ENCODE measurements around the gene STK32B. TPM values are rescaled to one million over a fixed set of nuclear protein-coding genes. Genes with fewer than 3 reads are reported as not detected.

STK32B gene
- total RNA-seq, 1 experiment from 2014 or later = 11.6 TPM

DNA sequence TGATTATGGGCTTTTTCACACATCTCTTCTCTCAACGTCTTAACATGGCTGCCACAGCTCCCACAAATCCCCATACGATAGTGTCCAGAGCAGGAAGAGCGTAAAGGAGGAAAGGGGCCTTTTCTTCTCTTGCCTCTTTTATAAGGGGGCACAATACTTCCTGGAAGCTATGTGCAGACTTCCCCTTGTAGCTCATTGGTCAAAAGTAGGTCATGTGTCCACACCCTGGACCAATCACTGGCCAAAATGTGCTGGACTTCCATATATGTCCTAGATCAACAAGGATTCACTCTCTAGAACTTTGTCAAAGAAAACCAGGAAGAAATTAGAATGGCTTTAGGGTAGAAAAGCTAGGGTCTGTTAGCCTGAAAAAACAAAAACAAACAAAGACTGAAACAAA lies 26.7 kb downstream of the STK32B start:
- CTCF ChIA-PET = no interaction called here
- Histone ChIP-seq H3K4me3 (ENCODE audit: low read depth in 2 of 2, low read length in 2 of 2) (no peak overlapping the region), H3K36me3 (ENCODE audit: control insufficient read depth, insufficient read depth, low read length) (no peaks in the 10 kb centered on the region), H3K9me3 (ENCODE audit: control insufficient read depth, insufficient read depth, low read depth, low read length) (peaks cover 2% of the 10 kb centered on the region; the same call in 1 of the 2 replicates), H3K27me3 (ENCODE audit: control insufficient read depth, insufficient read depth, low read length) (no peaks in the 10 kb centered on the region), H3K4me1 (ENCODE audit: control insufficient read depth, insufficient read depth, low read length) (no peaks in the 10 kb centered on the region), H3K27ac (ENCODE audit: low read length) (no peak overlapping the region)
- DNase-seq (ENCODE audit: low read depth, low spot score) (no peak), ATAC-seq (no peak)
- no TSS peak for BruUV-seq (replicated peaks)
- TF ChIP-seq TCF7L2 (IDR thresholded peaks at IDR 0.05; ENCODE audit: low read depth, low read length) (no peak), POLR2AphosphoS5 (IDR thresholded peaks at IDR 0.05; ENCODE audit: low read depth, low read length) (no peak), SIN3A (IDR thresholded peaks at IDR 0.05; ENCODE audit: borderline replicate concordance, insufficient read depth, low read depth, low read length) (no peak)
- TF ChIP-seq, protein P1, sequence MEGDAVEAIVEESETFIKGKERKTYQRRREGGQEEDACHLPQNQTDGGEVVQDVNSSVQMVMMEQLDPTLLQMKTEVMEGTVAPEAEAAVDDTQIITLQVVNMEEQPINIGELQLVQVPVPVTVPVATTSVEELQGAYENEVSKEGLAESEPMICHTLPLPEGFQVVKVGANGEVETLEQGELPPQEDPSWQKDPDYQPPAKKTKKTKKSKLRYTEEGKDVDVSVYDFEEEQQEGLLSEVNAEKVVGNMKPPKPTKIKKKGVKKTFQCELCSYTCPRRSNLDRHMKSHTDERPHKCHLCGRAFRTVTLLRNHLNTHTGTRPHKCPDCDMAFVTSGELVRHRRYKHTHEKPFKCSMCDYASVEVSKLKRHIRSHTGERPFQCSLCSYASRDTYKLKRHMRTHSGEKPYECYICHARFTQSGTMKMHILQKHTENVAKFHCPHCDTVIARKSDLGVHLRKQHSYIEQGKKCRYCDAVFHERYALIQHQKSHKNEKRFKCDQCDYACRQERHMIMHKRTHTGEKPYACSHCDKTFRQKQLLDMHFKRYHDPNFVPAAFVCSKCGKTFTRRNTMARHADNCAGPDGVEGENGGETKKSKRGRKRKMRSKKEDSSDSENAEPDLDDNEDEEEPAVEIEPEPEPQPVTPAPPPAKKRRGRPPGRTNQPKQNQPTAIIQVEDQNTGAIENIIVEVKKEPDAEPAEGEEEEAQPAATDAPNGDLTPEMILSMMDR (IDR thresholded peaks at IDR 0.05) = no peak
- TF ChIP-seq, protein P2, sequence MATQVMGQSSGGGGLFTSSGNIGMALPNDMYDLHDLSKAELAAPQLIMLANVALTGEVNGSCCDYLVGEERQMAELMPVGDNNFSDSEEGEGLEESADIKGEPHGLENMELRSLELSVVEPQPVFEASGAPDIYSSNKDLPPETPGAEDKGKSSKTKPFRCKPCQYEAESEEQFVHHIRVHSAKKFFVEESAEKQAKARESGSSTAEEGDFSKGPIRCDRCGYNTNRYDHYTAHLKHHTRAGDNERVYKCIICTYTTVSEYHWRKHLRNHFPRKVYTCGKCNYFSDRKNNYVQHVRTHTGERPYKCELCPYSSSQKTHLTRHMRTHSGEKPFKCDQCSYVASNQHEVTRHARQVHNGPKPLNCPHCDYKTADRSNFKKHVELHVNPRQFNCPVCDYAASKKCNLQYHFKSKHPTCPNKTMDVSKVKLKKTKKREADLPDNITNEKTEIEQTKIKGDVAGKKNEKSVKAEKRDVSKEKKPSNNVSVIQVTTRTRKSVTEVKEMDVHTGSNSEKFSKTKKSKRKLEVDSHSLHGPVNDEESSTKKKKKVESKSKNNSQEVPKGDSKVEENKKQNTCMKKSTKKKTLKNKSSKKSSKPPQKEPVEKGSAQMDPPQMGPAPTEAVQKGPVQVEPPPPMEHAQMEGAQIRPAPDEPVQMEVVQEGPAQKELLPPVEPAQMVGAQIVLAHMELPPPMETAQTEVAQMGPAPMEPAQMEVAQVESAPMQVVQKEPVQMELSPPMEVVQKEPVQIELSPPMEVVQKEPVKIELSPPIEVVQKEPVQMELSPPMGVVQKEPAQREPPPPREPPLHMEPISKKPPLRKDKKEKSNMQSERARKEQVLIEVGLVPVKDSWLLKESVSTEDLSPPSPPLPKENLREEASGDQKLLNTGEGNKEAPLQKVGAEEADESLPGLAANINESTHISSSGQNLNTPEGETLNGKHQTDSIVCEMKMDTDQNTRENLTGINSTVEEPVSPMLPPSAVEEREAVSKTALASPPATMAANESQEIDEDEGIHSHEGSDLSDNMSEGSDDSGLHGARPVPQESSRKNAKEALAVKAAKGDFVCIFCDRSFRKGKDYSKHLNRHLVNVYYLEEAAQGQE (IDR thresholded peaks at IDR 0.05; ENCODE audit: insufficient read depth in 1 of 2, low read depth in 2 of 2, low read length in 1 of 2) = no peak
- in situ Hi-C loops (cut with HindIII; ENCODE audit: low pct_unique_long_range_greater_than_20kb, low sequenced_read_pairs) (no loop called here), intact Hi-C loops (cut with micrococcal nuclease; ENCODE audit: unreplicated experiment) (no loop called here)
- POLR2A ChIA-PET = no interaction called here

DNA sequence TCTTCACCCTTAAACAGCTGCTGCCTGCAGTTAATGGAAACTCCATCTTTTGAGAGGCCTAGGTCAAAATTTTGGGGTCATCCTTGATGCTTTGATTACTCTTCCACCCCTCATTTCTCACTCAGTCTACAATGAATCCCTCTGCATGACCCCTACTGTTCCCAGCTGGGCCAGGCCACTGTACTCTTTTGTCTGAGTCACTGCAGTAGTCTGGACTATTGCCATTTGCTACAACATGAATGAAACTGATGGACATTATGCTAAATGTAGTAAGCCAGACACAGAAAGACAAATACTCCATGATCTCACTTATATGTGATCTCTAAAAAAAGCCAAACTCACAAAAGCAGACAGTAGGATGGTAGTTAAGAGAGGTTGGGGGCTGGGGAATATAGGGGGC lies 28.3 kb downstream of the STK32B start:
- Histone ChIP-seq H3K4me3 (ENCODE audit: low read depth in 2 of 2, low read length in 2 of 2) (no peak overlapping the region), H3K36me3 (ENCODE audit: control insufficient read depth, insufficient read depth, low read length) (no peaks in the 10 kb centered on the region), H3K4me1 (ENCODE audit: control insufficient read depth, insufficient read depth, low read length) (no peaks in the 10 kb centered on the region), H3K27ac (ENCODE audit: low read length) (no peak overlapping the region), H3K9me3 (ENCODE audit: control insufficient read depth, insufficient read depth, low read depth, low read length) (peaks cover 2% of the 10 kb centered on the region; the same call in 1 of the 2 replicates), H3K27me3 (ENCODE audit: control insufficient read depth, insufficient read depth, low read length) (no peaks in the 10 kb centered on the region)
- POLR2A ChIA-PET = no interaction called here
- no peak for ATAC-seq
- BruUV-seq (replicated peaks) = no TSS peak
- intact Hi-C loops (cut with micrococcal nuclease; ENCODE audit: unreplicated experiment) (no loop called here), in situ Hi-C loops (cut with HindIII; ENCODE audit: low pct_unique_long_range_greater_than_20kb, low sequenced_read_pairs) (no loop called here)
- no peak for DNase-seq (ENCODE audit: low read depth, low spot score)
- no peak for TF ChIP-seq TCF7L2 (IDR thresholded peaks at IDR 0.05; ENCODE audit: low read depth, low read length)
- CTCF ChIA-PET = no interaction called here

DNA sequence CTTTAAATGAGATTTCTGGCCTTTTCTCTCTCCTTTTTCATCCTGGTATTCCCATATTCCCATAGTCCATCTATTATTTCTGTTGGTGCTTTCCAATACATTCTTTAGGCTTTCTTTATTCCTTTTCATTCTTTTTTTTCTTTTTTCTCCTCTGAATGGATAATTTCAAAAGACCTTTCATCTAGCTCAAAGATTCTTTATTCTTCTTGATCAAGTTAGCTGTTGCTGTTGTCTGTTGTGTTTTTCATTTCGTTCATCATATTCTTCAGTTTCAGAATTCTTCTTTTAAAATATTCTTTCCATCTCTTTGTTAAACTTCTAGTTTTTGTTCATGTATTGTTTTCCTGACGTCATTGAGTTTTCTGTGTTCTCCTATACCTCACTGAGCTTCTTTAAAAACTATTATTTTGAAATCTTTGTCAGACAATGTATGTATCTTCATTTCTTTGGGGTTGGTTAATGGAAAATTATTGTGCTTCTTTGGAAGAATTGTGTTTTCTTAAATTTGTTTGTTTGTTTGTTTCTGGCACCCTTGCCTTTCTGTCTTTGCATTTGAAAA lies 30.2 kb downstream of the STK32B start:
- no peaks in the 10 kb centered on the region for H3K36me3 ChIP-seq (ENCODE audit: control insufficient read depth, insufficient read depth, low read length)
- intact Hi-C loops (cut with micrococcal nuclease; ENCODE audit: unreplicated experiment) (no loop called here), in situ Hi-C loops (cut with HindIII; ENCODE audit: low pct_unique_long_range_greater_than_20kb, low sequenced_read_pairs) (no loop called here)
- ATAC-seq (no peak), DNase-seq (ENCODE audit: low read depth, low spot score) (no peak)
- no peak overlapping the region for H3K27ac ChIP-seq (ENCODE audit: low read length)
- ChIA-PET POLR2A (no interaction called here), CTCF (no interaction called here)
- no peaks in the 10 kb centered on the region for H3K4me1 ChIP-seq (ENCODE audit: control insufficient read depth, insufficient read depth, low read length)
- TF ChIP-seq TCF7L2 (IDR thresholded peaks at IDR 0.05; ENCODE audit: low read depth, low read length) = no peak
- TF ChIP-seq SIN3A (IDR thresholded peaks at IDR 0.05; ENCODE audit: borderline replicate concordance, insufficient read depth, low read depth, low read length) = no peak
- TF ChIP-seq, protein P1 (IDR thresholded peaks at IDR 0.05) = no peak
- TF ChIP-seq, protein P2 (IDR thresholded peaks at IDR 0.05; ENCODE audit: insufficient read depth in 1 of 2, low read depth in 2 of 2, low read length in 1 of 2) = no peak
- TF ChIP-seq POLR2AphosphoS5 (IDR thresholded peaks at IDR 0.05; ENCODE audit: low read depth, low read length) = no peak
- peaks cover 6% of the 10 kb centered on the region; the same call in 1 of the 2 replicates for H3K9me3 ChIP-seq (ENCODE audit: control insufficient read depth, insufficient read depth, low read depth, low read length)
- no peaks in the 10 kb centered on the region for H3K27me3 ChIP-seq (ENCODE audit: control insufficient read depth, insufficient read depth, low read length)
- no TSS peak for BruUV-seq (replicated peaks)
- H3K4me3 ChIP-seq (ENCODE audit: low read depth in 2 of 2, low read length in 2 of 2) = no peak overlapping the region

Measured in Panc1 (cell line).